DND-41 (cell line): Measurements from ENCODE around the gene GPBP1L1.

ENCODE experiments used
- ATAC-seq: fragments of 200-7000 bp; cut with Tn5 transposase; 3 replicates; pipeline ENCODE4 v1.9.1; 2021; ENCODE audit warnings: low read depth; ENCODE audit not compliant: insufficient read depth
- DNase-seq: peaks from one replicate; pipeline ENCODE4 v3.0.0-alpha.2; 2020
- H2AFZ ChIP-seq: 2 replicates; pipeline ENCODE4 v1.6.0; 2012; ENCODE audit warnings: low read depth, low read length
- H3K27ac ChIP-seq: 2 replicates; pipeline ENCODE4 v1.5.1; 2012; ENCODE audit warnings: low read length, inconsistent platforms
- H3K27me3 ChIP-seq: fragments of 200-600 bp; sonication (generic); 2 replicates; pipeline ENCODE4 v1.6.0; 2012; ENCODE audit warnings: low read length, mild to moderate bottlenecking, inconsistent platforms; ENCODE audit not compliant: insufficient read depth, poor library complexity
- H3K36me3 ChIP-seq: 2 replicates; pipeline ENCODE4 v1.5.1; 2012; ENCODE audit warnings: low read length, inconsistent platforms; ENCODE audit not compliant: insufficient read depth
- H3K4me1 ChIP-seq: 2 replicates; pipeline ENCODE4 v1.5.1; 2012; ENCODE audit warnings: mild to moderate bottlenecking, low read length; ENCODE audit not compliant: insufficient read depth
- H3K4me2 ChIP-seq: 2 replicates; pipeline ENCODE4 v1.6.0; 2012; ENCODE audit warnings: mild to moderate bottlenecking, moderate library complexity, low read length, inconsistent platforms; ENCODE audit not compliant: insufficient read depth
- H3K4me3 ChIP-seq, 2 experiments: fragments of 200-600 bp in 1 of 2; shearing (Covaris generic) in 1 of 2; 2 replicates each; pipeline ENCODE4 v1.5.1; 2012 to 2016; ENCODE audit warnings: inconsistent platforms in 2 of 2, low read length in 2 of 2, mild to moderate bottlenecking in 2 of 2, low read depth in 1 of 2, moderate library complexity in 1 of 2
- H3K79me2 ChIP-seq: 2 replicates; pipeline ENCODE4 v1.6.0; 2012; ENCODE audit warnings: low read length, inconsistent platforms; ENCODE audit not compliant: insufficient read depth
- H3K9ac ChIP-seq: 2 replicates; pipeline ENCODE4 v1.6.0; 2012; ENCODE audit warnings: low read depth, mild to moderate bottlenecking, inconsistent platforms, low read length, moderate library complexity
- H3K9me3 ChIP-seq: 2 replicates; pipeline ENCODE4 v1.5.1; 2012; ENCODE audit warnings: low read length, moderate library complexity, mild to moderate bottlenecking, inconsistent platforms; ENCODE audit not compliant: insufficient read depth, severe bottlenecking
- H4K20me1 ChIP-seq: 2 replicates; pipeline ENCODE4 v1.6.0; 2012; ENCODE audit warnings: low read length; ENCODE audit not compliant: insufficient read depth
- EZH2 ChIP-seq: IDR thresholded peaks from 3 replicates; pipeline ENCODE4 v1.6.1; 2012; ENCODE audit warnings: borderline replicate concordance, low read depth, mild to moderate bottlenecking, moderate library complexity, low read length, inconsistent platforms; ENCODE audit not compliant: severe bottlenecking
- TF ChIP-seq, protein P1 (sequence below): IDR thresholded peaks from 2 replicates; pipeline ENCODE4 v1.5.1; 2012; ENCODE audit warnings: borderline replicate concordance, low read length, moderate library complexity, mild to moderate bottlenecking; ENCODE audit not compliant: poor library complexity, severe bottlenecking; ENCODE audit errors: extremely low read depth

The GPBP1L1 gene

DNA sequence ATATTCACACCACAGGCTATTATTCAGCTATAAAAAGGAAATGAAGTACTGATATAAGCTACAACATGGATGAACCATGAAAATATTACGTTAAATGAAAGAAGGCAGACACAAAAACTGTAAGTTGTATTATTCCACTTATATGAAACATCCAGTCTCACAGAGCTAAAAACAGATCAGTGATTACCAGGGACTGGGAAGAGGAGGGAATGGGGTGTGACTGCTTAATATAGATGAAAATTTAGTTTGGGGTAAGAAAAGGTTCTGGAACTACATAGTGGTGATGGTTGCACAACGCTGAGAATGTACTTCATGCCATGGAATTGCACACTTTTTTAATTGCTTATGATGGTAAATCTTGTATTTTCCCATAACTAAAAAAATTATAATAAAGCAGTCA lies 19.5 kb downstream of the GPBP1L1 start:
- H3K9me3 ChIP-seq, result no peaks in the 10 kb centered on the region
- no peak overlapping the region for H3K27ac ChIP-seq

DNA sequence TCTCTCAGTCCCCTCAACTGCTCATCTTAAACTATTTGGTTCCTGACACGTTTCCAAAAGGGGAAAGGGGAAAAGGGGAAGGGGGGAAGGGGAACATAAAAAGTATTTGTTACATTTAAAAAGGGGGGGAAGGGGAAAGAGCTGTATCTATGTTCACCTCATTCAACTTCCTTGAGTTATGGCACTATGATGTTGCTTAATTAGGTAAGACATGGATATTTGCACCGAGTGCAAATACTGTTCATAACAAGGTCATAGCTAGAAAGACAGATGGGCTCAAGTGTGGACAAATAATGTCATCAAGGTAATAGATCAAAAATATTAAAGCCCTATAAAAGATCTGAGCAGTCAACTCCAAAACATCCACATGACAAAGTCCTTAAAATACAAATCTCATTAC lies 26.0 kb downstream of the GPBP1L1 start:
- Histone ChIP-seq H4K20me1 (peaks cover 50% of the 10 kb centered on the region), H3K4me3 (no peak overlapping the region), H2AFZ (no peak overlapping the region), H3K36me3 (peaks cover 65% of the 10 kb centered on the region), H3K27me3 (no peaks in the 10 kb centered on the region), H3K9me3 (no peaks in the 10 kb centered on the region), H3K27ac (no peak overlapping the region), H3K79me2 (peaks cover 79% of the 10 kb centered on the region), H3K4me2 (no peak overlapping the region), H3K4me1 (no peaks in the 10 kb centered on the region), H3K9ac (no peak overlapping the region)
- ATAC-seq (no peak), DNase-seq (no peak)
- no peak for TF ChIP-seq EZH2
- TF ChIP-seq, protein P1, sequence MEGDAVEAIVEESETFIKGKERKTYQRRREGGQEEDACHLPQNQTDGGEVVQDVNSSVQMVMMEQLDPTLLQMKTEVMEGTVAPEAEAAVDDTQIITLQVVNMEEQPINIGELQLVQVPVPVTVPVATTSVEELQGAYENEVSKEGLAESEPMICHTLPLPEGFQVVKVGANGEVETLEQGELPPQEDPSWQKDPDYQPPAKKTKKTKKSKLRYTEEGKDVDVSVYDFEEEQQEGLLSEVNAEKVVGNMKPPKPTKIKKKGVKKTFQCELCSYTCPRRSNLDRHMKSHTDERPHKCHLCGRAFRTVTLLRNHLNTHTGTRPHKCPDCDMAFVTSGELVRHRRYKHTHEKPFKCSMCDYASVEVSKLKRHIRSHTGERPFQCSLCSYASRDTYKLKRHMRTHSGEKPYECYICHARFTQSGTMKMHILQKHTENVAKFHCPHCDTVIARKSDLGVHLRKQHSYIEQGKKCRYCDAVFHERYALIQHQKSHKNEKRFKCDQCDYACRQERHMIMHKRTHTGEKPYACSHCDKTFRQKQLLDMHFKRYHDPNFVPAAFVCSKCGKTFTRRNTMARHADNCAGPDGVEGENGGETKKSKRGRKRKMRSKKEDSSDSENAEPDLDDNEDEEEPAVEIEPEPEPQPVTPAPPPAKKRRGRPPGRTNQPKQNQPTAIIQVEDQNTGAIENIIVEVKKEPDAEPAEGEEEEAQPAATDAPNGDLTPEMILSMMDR, result no peak

More for the DNA sequence above, 19.5 kb downstream of the GPBP1L1 start:
- H3K4me2 ChIP-seq, result no peak overlapping the region
- H3K4me3 ChIP-seq, result no peak overlapping the region
- peaks cover 100% of the 10 kb centered on the region for H3K79me2 ChIP-seq
- no peak overlapping the region for H2AFZ ChIP-seq
- TF ChIP-seq, protein P1, result no peak
- no peak for TF ChIP-seq EZH2
- ATAC-seq (no peak), DNase-seq (no peak)
- no peaks in the 10 kb centered on the region for H3K4me1 ChIP-seq
- no peak overlapping the region for H3K9ac ChIP-seq
- peaks cover 15% of the 10 kb centered on the region for H3K36me3 ChIP-seq
- no peaks in the 10 kb centered on the region for H3K27me3 ChIP-seq
- H4K20me1 ChIP-seq, result peaks cover 73% of the 10 kb centered on the region

DNA sequence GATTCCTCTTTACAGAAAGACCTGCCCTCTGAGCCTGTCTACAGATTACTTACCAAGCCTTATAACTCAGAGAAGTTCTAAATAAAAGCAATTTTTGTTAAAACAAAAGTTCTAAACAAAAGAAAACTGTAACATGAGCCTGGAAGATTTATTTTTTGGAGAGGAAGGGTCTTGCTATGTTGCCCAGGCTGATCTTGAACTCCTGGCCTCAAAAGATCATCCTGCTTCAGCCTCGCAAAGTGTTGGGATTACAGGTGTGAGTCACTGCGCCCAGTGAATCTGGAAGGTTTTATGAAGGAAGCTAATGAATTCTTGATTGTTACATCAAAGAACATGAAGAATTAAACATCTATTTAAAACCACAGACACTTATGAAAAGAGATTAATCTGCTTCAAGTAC lies 27.1 kb downstream of the GPBP1L1 start:
- Histone ChIP-seq H2AFZ (no peak overlapping the region), H3K9ac (no peak overlapping the region), H3K36me3 (peaks cover 77% of the 10 kb centered on the region), H3K4me1 (no peaks in the 10 kb centered on the region), H3K27ac (no peak overlapping the region), H3K4me3 (no peak overlapping the region), H3K79me2 (peaks cover 77% of the 10 kb centered on the region), H3K9me3 (no peaks in the 10 kb centered on the region), H4K20me1 (peaks cover 44% of the 10 kb centered on the region), H3K27me3 (no peaks in the 10 kb centered on the region), H3K4me2 (no peak overlapping the region)
- TF ChIP-seq, protein P1, result no peak
- no peak for TF ChIP-seq EZH2
- DNase-seq, result no peak
- ATAC-seq, result no peak

DNA sequence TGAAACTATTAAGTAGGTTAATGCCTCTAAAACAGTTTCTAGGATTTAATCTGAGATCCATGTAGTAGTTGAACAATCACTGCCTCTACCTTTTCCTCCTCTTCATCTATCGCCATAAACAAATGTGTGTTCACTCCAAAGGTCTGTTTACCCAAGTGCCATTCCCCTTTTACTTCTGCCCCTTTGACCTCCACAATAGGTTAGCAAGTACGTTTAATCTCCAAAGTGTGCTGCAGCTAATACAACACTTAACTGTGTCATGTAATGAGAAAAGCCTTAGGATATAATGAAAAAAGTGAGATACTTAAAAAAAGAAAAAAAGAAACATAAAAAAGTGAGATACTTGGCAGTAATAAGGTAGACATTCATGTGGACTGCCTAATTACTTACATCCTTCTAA lies 28.2 kb downstream of the GPBP1L1 start:
- Histone ChIP-seq H4K20me1 (peaks cover 41% of the 10 kb centered on the region), H3K79me2 (peaks cover 67% of the 10 kb centered on the region), H3K4me3 (no peak overlapping the region), H3K4me1 (no peaks in the 10 kb centered on the region), H3K27me3 (no peaks in the 10 kb centered on the region), H3K9ac (no peak overlapping the region), H2AFZ (no peak overlapping the region), H3K36me3 (peaks cover 87% of the 10 kb centered on the region), H3K27ac (no peak overlapping the region), H3K4me2 (no peak overlapping the region), H3K9me3 (no peaks in the 10 kb centered on the region)
- no peak for ATAC-seq
- DNase-seq, result no peak
- TF ChIP-seq EZH2, result no peak
- TF ChIP-seq, protein P1, result no peak
